ENCODE results near the gene LRRC74A.

Gene LRRC74A

DNA sequence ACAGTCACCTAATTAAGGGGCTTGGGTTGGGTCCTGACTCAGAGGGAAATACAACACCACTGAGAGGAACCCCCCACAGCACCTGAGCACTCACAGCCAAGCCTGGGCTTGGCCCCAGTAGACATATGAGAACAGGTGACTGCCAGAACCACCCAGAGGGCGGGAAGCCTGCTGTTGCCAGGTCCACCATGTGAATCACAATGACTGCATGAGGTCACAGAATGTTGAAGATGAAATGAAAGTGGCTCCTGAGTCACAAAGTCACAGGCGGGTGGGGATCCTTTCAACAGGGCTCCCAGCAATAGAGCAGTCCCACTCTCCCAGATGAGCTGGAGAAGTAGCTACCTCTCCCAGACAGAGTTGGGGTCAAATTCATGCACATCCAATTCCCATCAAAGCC is at the start of gene LRRC74A:
Gene LRRC74A, plus strand, starts transcription at position 287 of the 400 bp plus-strand sequence. CDS start 290 bp downstream, outside the sequence.
- Histone ChIP-seq H3K27me3 (ENCODE audit: insufficient read depth, low read length) (peaks cover 12% of the 10 kb centered on the region; the same call in 1 of the 2 replicates), H3K9ac (ENCODE audit: low read depth, low read length) (no peak within 1 kb of the TSS), H3K9me3 (ENCODE audit: insufficient read depth, low read depth, low read length) (no peaks in the 10 kb centered on the region), H3K36me3 (ENCODE audit: insufficient read depth, low read depth, low read length) (no peaks in the 10 kb centered on the region), H3K4me1 (ENCODE audit: insufficient read depth, low read length) (peaks cover 3% of the 10 kb centered on the region; the same call in 1 of the 2 replicates), H3K27ac (ENCODE audit: low read length) (no peak within 1 kb of the TSS), H3K4me3 (ENCODE audit: low read length) (no peak within 1 kb of the TSS)

DNA sequence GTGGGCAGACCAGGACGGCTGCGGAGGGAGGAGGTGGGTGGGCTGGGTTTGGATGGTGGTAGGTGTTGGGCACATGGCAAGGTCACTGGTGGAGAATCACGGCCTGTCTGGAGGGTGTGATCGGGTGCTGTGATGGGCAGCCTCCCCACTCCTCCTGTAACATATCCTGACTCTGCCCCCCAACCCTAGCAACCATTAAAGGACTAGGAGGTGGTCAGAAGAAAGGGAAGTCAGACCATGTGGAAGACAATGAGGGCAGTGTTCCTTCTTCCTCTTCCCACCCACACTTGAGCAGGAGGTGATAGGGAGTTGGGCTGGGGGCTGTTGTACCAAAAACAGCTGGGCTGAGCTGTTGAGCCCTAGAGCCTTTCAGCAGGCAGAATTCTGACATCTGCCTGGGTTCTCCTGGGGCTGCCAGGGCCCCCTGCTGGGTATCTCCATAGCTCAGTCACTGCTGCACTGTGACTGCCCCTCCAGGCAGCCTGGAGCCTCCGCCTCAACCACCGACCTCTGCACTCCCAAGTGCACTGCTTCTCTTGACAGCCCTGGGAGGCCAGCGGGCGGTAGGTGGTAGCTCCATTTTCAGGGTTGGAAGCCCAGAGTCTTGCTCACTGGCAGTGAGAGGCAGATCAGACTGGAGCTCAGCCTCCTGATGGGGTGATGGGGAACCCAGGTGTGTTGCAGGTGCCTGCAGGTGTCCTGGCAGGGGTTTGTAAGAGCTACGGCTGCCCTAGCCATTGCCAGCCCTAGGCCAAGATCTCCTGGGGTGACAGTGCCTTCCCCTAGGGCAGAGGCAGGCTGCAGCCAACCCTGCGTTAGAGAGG is 49.6 kb upstream of the LRRC74A start:
- no peak overlapping the region for H3K9ac ChIP-seq (ENCODE audit: low read depth, low read length)
- H3K4me1 ChIP-seq (ENCODE audit: insufficient read depth, low read length), result peaks cover 6% of the 10 kb centered on the region; the same call in 1 of the 2 replicates
- peaks cover 10% of the 10 kb centered on the region; the same call in 1 of the 2 replicates for H3K27me3 ChIP-seq (ENCODE audit: insufficient read depth, low read length)
- 0 out of 2 replicates have a peak, but pooled peaks cover 9% of the 10 kb centered on the region for H3K36me3 ChIP-seq (ENCODE audit: insufficient read depth, low read depth, low read length)
- H3K4me3 ChIP-seq (ENCODE audit: low read length), result no peak overlapping the region
- no peaks in the 10 kb centered on the region for H3K9me3 ChIP-seq (ENCODE audit: insufficient read depth, low read depth, low read length)
- no peak overlapping the region for H3K27ac ChIP-seq (ENCODE audit: low read length)

DNA sequence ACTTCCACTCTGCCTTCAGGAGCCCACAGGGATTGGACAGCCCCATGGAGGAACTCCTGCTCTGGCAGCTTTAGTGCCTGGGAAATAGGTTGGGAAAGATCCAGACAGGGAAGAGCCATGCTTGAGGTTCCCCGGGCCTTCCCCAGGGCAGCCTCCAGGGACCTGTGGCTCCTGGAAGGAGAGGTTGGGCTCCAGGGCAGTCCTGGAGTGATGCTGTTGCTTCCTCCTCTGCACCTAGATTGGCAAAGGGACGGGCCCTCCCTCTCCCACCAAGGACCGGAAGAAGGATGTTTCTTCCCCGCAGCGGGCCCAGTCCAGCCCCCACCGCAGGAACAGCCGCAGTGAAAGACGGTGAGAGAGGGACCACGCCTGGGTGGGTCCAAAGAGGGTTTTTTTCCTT is 48.5 kb upstream of the LRRC74A start:
- Histone ChIP-seq H3K9me3 (ENCODE audit: insufficient read depth, low read depth, low read length) (no peaks in the 10 kb centered on the region), H3K27ac (ENCODE audit: low read length) (no peak overlapping the region), H3K36me3 (ENCODE audit: insufficient read depth, low read depth, low read length) (peaks cover 20% of the 10 kb centered on the region), H3K9ac (ENCODE audit: low read depth, low read length) (no peak overlapping the region), H3K4me1 (ENCODE audit: insufficient read depth, low read length) (peaks cover 3% of the 10 kb centered on the region; the same call in 1 of the 2 replicates), H3K27me3 (ENCODE audit: insufficient read depth, low read length) (peaks cover 10% of the 10 kb centered on the region; the same call in 1 of the 2 replicates), H3K4me3 (ENCODE audit: low read length) (no peak overlapping the region)

DNA sequence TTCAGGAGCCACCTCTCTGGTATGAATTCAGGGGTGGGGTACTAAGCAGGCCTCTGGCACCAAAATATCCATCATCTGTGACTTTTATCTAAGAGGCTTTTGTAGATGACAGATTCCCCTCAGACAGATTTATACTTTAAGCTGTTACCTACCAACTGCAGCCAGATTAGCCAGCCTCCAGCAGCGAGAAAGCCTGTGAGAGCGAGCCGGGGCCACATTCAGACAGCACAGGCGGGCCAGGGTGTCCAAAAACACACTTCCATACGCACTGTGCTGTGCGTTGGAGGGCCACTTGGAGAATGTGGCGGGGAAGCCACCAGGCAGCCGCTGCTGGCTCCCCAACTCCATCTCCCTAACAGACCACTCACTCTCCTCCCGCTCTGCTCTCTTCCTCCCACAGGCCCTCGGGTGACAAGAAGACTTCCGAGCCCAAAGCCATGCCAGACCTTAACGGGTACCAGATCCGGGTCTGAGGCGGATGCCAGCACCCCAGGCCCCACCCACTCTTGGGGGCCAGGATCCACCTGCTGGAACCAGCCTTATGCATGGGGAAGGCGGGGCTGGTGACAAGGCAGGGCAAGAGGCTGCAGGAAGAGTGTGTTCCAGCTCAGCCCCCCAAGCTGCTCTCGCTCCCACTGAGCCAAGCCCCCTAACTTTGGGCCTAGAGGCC is 47.5 kb upstream of the LRRC74A start:
- Histone ChIP-seq H3K9me3 (ENCODE audit: insufficient read depth, low read depth, low read length) (no peaks in the 10 kb centered on the region), H3K9ac (ENCODE audit: low read depth, low read length) (no peak overlapping the region), H3K36me3 (ENCODE audit: insufficient read depth, low read depth, low read length) (peaks cover 28% of the 10 kb centered on the region), H3K27me3 (ENCODE audit: insufficient read depth, low read length) (peaks cover 10% of the 10 kb centered on the region; the same call in 1 of the 2 replicates), H3K4me1 (ENCODE audit: insufficient read depth, low read length) (peaks cover 3% of the 10 kb centered on the region; the same call in 1 of the 2 replicates), H3K27ac (ENCODE audit: low read length) (no peak overlapping the region), H3K4me3 (ENCODE audit: low read length) (no peak overlapping the region)

DNA sequence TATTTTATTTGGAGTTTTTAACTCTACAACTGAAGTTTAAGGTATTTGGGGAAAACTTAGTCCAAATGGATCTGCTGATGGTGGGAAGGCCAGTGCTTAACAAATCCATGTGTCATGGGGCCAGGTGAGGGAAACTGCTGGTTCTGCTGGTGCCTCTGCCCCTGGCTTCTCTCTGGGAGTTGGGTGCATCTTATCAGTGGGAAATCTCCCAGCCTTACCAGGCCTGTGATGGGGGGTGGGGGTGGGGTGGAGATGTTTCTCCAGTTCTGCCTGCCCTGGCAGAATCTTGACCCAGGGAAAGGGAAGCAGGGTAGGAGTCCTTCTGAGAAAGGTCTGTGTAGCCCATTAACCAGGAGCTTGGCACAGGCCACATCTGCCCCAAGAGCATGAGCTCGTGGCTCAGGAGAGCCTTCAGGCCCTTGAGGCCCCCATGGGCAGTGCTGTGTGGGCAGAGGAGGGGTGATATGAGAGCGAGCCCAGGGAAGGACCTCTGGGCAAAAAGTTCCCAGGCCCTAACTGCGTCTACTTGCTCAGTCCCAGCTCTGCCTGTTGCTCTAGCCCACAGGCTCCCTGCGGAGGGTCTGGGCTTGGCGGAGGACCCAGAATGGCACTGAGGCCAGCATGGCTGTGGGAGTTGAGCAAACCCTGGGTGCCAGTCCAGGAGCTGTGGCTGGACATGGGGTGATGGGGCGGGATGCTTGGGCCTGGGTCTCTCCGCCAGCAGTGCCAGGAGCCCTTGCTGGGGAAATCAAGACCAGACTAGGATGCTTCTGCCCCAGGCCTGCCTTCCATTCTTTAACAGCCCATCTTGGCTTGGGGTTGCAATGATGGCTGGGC is 46.8 kb upstream of the LRRC74A start:
- H3K9me3 ChIP-seq (ENCODE audit: insufficient read depth, low read depth, low read length), result no peaks in the 10 kb centered on the region
- peaks cover 36% of the 10 kb centered on the region for H3K36me3 ChIP-seq (ENCODE audit: insufficient read depth, low read depth, low read length)
- H3K4me3 ChIP-seq (ENCODE audit: low read length), result no peak overlapping the region
- H3K27me3 ChIP-seq (ENCODE audit: insufficient read depth, low read length), result peaks cover 8% of the 10 kb centered on the region; the same call in 1 of the 2 replicates
- H3K4me1 ChIP-seq (ENCODE audit: insufficient read depth, low read length), result peaks cover 3% of the 10 kb centered on the region; the same call in 1 of the 2 replicates
- no peak overlapping the region for H3K27ac ChIP-seq (ENCODE audit: low read length)
- H3K9ac ChIP-seq (ENCODE audit: low read depth, low read length), result no peak overlapping the region

DNA sequence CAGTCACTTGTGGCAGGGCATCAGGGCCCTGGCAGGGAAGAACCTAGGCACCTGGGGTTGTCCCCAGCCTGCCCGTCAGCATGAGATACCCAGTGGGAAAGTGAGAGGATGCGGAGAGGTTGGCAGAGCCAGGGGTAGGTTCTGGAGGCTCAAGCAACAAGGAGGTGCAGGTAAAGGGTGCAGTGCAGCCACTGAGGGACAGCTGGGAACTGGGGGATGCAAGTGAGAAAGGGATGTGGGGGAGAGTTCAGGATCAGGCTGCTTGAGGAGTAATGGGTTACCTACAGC is 46.2 kb upstream of the LRRC74A start:
- Histone ChIP-seq H3K4me3 (ENCODE audit: low read length) (no peak overlapping the region), H3K9me3 (ENCODE audit: insufficient read depth, low read depth, low read length) (no peaks in the 10 kb centered on the region), H3K9ac (ENCODE audit: low read depth, low read length) (no peak overlapping the region), H3K27ac (ENCODE audit: low read length) (no peak overlapping the region), H3K36me3 (ENCODE audit: insufficient read depth, low read depth, low read length) (peaks cover 37% of the 10 kb centered on the region), H3K27me3 (ENCODE audit: insufficient read depth, low read length) (0 out of 2 replicates have a peak, but pooled peaks cover 2% of the 10 kb centered on the region), H3K4me1 (ENCODE audit: insufficient read depth, low read length) (peaks cover 3% of the 10 kb centered on the region; the same call in 1 of the 2 replicates)

DNA sequence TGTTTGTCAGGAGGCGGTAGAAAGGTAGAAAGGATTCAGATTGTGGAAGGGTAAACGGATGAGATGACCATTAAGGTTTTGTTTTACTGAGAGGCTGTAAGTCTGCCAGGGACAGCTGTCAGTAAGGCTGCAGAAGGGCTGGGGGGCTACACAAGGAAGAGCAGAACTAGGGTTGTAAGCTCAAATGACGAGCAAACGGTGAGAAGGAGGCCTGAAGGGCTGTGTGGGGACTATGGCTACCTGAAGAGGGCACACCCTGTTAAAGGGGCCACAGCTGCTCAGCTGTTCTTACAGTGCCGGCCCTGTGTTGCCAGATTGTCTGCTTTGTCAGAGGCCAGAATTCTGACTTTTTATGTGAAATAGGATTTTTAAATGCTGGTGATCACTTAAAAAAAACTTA is 45.8 kb upstream of the LRRC74A start:
- Histone ChIP-seq H3K4me3 (ENCODE audit: low read length) (no peak overlapping the region), H3K36me3 (ENCODE audit: insufficient read depth, low read depth, low read length) (peaks cover 37% of the 10 kb centered on the region)

DNA sequence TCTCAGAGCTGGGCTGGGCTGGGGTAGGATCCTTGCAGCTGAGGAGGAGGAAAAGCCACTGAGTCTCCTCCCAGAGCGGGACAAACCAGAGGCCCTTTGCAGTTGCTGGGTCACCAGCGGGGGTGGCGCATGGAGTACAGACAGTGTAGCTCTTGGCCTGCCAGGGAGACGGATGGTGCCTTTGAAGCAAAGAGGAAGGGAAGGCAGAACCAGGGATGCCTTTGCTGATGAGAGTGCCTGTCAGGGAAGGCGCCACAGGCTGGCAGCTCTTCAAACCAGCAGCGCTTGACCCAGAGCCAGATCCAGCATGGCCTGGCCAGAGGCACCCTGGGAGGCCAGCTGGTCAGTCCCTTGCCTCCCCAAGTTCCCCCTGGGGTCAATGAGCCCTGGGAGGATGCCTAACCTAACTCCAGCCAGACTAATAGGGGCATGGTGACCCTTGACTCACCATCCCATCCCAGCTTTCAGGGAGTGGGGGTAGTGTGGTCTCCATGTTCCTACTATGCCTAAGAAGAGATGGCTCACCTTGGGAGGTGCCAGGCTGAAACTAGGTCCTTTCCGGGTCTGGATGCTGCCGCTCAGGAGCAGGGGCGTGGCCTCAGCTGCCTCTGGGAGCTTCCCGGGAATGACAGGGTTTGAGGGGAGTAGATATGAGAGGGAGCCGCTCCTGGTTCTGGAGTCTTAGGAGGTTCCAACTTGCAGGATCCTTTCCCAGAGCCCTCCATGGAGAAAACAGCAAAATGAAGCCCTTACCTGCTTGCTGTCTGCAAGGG is 45.1 kb upstream of the LRRC74A start:
- peaks cover 3% of the 10 kb centered on the region; the same call in 1 of the 2 replicates for H3K4me1 ChIP-seq (ENCODE audit: insufficient read depth, low read length)
- no peak overlapping the region for H3K4me3 ChIP-seq (ENCODE audit: low read length)
- H3K9ac ChIP-seq (ENCODE audit: low read depth, low read length), result no peak overlapping the region
- H3K27me3 ChIP-seq (ENCODE audit: insufficient read depth, low read length), result no peaks in the 10 kb centered on the region
- peaks cover 43% of the 10 kb centered on the region for H3K36me3 ChIP-seq (ENCODE audit: insufficient read depth, low read depth, low read length)
- no peaks in the 10 kb centered on the region for H3K9me3 ChIP-seq (ENCODE audit: insufficient read depth, low read depth, low read length)
- no peak overlapping the region for H3K27ac ChIP-seq (ENCODE audit: low read length)

More for the DNA sequence above, 45.8 kb upstream of the LRRC74A start:
- Histone ChIP-seq H3K4me1 (ENCODE audit: insufficient read depth, low read length) (peaks cover 3% of the 10 kb centered on the region; the same call in 1 of the 2 replicates), H3K9ac (ENCODE audit: low read depth, low read length) (no peak overlapping the region), H3K27me3 (ENCODE audit: insufficient read depth, low read length) (no peaks in the 10 kb centered on the region), H3K9me3 (ENCODE audit: insufficient read depth, low read depth, low read length) (no peaks in the 10 kb centered on the region), H3K27ac (ENCODE audit: low read length) (no peak overlapping the region)

DNA sequence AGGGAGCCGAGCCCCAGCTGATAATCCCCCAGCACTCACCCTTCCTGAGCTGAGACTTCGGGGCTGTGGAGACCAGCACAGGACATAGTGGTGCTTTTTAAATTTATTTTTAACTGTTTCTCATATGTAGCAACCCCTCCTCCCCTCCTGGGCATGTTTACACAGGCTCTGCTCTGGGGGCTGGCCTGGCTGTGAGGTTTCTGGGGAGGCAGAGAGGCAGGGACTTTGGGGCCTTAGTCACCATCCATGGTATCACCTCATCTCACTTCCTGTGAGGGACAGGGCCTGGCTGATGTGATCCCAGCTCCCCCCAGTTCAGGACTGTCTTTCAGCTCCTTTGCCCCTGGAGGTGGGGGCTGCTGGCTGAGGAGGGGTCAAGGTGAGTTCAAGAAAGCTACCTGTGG is 44.6 kb upstream of the LRRC74A start:
- Histone ChIP-seq H3K4me3 (ENCODE audit: low read length) (no peak overlapping the region), H3K9ac (ENCODE audit: low read depth, low read length) (no peak overlapping the region)

DNA sequence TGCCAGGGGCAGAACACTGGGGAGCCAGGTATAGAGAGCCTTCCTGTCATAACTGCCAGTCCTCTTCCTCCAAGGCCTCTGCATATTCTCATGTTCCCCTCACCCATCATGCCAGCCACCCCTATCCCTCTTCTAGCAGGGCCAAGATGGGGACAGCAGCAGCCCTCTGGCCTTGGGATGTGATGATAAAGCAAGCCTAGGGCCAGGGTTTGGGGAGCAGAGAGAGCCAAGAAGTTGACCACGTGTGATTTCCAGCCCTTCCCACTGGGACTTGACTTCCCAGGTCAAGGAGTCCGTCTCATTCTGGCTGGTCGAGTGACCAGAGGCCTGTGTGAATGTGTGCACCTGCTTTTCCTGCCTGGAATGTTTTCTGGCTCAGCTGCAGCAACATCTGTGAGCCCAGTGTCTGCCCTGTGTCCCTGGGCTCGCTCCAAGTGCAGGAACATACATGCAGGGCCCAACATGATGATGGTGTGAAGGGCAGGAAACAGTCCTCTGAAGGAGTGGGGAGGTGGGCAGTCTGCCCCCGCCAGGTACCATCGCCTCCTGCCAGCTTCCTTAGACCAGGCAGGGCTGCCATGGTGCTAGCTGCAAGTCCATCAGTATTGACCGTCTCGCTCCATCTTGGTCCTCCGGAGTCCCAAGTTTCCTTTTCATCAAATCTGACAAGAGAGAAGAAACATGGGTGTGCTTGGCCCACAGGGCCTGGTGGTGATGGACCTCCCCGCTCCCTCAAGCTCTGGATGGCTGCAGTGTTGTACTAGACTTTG is 43.9 kb upstream of the LRRC74A start:
- Histone ChIP-seq H3K27ac (ENCODE audit: low read length) (no peak overlapping the region), H3K36me3 (ENCODE audit: insufficient read depth, low read depth, low read length) (peaks cover 52% of the 10 kb centered on the region), H3K9ac (ENCODE audit: low read depth, low read length) (no peak overlapping the region)

More for the DNA sequence above, 44.6 kb upstream of the LRRC74A start:
- Histone ChIP-seq H3K36me3 (ENCODE audit: insufficient read depth, low read depth, low read length) (peaks cover 45% of the 10 kb centered on the region), H3K9me3 (ENCODE audit: insufficient read depth, low read depth, low read length) (no peaks in the 10 kb centered on the region), H3K27me3 (ENCODE audit: insufficient read depth, low read length) (no peaks in the 10 kb centered on the region), H3K4me1 (ENCODE audit: insufficient read depth, low read length) (peaks cover under 1% of the 10 kb centered on the region; the same call in 1 of the 2 replicates), H3K27ac (ENCODE audit: low read length) (no peak overlapping the region)

More for the DNA sequence above, 43.9 kb upstream of the LRRC74A start:
- no peak overlapping the region for H3K4me3 ChIP-seq (ENCODE audit: low read length)
- H3K27me3 ChIP-seq (ENCODE audit: insufficient read depth, low read length), result no peaks in the 10 kb centered on the region
- H3K9me3 ChIP-seq (ENCODE audit: insufficient read depth, low read depth, low read length), result no peaks in the 10 kb centered on the region
- no peaks in the 10 kb centered on the region for H3K4me1 ChIP-seq (ENCODE audit: insufficient read depth, low read length)

All from iPS-20b (cell line).